NCI-H345 treated with DMSO at 0.1 percent for 48 hours (cell line): ENCODE results near the gene TPSAB1.
"Not testable (repeated sequence)": the region's sequence is repeated elsewhere in the genome, so short reads cannot be mapped to it uniquely, and the experiment has no call there.

ENCODE experiments used
- DNase-seq: peaks from one replicate; lab custom pipeline; 2025; ENCODE audit not compliant: unreplicated experiment; lab: John Stamatoyannopoulos, UW

Gene TPSAB1

DNA sequence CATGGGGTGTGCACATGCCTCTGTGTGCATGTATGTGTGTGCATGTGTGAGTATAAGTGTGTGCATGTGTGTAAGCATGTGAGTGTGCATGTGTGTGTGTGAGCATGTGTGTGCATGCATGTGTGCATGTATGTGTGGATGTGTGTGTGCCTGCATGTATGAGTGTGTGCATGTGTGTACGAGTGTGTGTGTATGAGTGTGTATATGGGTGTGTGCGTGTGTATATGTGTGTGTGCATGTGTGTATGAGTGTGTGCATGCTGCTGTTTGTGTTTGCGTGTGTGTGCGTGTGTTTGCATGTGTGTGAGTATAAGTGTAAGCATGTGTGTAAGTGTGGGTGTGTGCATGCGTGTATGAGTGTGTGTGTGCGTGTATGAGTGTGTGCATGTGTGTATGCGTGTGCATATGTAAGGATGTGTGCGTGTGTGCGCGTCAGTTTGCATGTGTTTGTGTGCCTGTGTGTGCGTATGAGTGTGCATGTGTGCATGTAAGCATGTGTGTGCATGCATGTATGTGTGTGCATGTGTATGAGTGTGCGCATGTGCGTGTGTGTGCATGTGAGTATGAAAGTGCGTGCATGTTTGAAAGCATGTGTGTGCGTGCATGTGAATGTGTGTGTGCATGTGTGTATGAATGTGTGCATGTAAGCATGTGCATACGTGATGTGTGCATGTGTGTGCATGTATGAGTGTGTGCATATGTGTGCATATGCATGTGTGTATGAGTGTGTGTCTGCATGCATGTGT is 24.0 kb downstream of the TPSAB1 start:
- no peak for DNase-seq

DNA sequence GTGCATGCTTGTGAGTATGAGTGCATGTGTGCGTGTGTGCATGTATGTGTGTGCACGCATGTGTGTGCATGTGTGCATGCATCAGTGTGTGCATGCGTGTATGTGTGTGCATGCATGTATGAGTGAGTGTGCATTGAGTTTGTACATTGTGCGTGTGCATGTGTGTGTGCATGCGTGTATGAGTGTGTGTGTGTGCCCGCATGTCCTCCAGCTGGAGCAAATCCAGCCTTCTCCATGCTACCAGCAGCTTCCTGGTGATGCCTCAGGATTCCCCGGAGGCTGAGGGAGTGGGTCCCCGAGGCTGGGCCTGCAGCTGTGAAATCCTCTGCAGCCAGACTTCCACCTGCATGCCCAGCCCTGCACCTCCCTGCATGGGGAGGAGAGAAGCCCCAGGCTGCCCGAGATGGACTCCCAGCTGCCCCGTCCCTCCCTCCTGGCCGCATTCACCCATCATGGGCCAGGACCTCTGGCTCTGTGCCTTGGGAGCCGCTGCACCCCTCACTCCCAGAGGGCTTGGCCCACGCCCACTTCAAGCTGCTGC is 24.7 kb downstream of the TPSAB1 start:
- no peak for DNase-seq

DNA sequence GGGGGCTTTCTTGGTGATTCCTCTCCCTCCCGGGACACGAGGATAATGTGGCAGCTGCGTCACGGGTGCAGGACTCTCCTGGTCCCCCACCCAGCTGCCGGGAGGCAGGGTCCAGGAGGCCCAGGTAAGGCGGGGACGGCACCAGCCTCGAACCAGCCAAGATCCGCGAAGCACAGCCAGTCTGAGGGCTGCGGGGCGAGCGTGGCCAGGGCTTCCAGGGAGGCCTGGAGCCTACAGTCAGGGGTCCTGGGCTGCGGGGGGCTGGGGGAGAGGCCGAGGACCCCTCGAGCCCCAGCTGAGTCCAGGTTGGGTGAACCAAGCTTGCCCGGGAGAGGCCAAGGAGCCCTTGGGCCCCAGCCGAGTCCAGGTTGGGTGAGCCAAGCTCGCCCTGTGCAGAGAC is 25.3 kb downstream of the TPSAB1 start:
- no peak for DNase-seq

DNA sequence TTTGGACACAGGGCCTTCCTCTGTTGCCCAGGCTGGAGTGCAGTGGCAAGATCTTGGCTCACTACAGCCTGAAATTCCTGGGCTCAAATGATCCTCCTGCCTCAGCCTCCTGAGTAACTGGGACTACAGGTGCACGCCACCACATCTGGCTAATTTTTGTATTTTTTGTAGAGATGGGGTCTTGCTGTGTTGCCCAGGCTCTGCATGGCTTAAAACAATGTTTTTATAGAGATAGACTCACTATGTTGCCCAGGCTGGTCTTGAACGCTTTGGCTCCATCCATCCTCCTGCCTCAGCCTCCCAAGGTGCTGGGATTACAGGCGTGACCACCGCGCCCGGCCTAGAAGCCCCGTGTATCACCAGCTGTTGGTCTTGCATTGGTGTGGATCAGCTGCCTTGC is 28.9 kb downstream of the TPSAB1 start:
- DNase-seq, result not testable (repeated sequence)

DNA sequence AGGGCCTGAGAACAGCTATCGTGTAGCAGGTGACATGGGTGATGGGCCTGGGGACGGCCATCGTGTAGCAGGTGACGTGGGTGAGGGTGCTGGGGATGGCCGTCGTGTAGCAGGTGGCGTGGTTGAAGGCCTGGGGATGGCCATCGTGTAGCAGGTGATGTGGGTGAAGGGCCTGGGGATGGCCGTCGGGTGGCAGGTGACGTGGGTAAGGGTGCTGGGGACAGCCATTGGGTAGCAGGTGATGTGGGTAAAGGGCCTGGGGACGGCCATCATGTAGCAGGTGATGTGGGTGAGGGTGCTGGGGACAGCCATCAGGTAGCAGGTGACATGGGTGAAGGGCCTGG is 30.8 kb downstream of the TPSAB1 start:
- DNase-seq, result no peak

DNA sequence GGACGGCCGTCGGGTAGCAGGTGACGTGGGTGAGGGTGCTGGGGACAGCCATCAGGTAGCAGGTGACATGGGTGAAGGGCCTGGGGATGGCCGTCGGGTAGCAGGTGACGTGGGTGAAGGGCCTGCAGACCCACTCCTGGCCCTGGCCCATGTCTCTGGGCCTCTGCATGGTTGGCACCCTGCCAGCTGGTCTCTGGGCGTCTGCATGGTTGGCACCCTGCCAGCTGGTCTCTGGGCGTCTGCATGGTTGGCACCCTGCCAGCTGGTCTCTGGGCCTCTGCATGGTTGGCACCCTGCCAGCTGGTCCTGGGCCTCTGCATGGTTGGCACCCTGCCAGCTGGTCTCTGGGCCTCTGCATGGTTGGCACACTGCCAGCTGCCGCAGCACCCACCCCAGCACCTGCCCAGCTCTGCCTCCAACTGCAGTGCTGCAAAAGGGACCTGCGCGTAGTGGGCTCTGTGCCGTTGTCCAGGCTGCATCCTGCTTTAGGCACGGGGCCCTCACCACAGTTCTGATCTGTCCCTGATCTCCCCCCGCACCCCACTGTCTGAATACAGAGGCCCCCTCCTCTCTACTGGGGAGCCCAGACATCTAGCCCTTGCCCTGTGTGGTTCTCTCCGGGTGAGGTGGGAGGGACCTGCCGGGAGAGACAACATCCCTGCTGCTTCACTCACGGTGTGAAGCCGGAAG is 31.4 kb downstream of the TPSAB1 start:
- peak; percentile 91 for DNase-seq

DNA sequence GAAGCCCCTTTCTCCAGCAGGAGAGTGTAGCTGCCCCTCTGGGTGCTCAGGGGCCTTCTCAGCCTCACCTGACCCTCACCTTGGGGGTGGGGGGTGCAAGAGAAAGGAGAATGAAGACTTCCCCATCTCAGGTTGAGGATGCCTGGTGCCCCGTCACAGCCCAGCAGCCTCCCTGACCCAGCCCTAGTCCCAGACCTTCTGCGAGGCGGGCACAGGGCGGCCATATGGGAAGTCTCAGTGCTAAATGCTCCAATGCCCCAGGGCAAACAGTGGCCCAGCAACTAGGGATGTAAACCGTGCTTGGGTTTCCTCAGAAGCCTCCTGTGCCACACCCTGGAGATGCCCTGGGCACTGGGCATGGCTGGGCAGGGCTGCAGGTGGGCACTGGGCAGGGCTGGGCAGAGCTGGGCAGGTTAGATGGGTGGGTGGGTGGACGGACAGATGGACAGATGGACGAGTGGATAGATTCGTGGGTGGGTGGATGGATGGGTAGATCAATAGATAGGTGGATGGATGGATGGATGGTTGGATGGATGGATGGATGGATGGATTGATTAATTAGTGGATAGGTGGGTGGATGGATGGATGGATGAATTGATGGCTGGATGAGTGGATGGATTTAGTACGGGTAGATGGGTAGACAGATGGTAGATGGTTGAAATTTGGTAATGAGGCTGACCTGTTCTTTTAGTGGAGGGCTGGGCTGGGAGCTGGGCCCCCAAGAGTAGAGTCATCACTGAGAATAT is 32.1 kb downstream of the TPSAB1 start:
- DNase-seq, result no peak

DNA sequence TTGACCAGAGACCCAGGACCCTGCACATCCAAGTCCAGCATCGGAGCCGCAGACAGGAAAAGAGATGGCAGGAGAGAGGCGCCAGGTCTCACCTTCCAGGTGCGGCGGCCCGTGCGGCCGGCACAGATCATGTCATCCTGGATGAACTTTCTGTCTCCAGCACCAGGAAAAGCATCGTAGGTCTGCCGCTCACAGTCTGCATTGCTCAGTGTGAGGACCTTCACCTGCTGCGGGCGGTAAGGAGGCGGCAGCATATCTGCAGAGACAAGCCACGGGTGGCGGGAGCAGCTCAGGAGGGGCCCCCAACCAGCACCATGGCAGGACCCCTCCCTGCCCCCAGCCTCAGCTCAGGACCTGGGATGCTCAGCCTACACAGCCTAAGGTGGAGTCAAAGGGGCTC is 33.3 kb downstream of the TPSAB1 start:
- DNase-seq, result no peak

DNA sequence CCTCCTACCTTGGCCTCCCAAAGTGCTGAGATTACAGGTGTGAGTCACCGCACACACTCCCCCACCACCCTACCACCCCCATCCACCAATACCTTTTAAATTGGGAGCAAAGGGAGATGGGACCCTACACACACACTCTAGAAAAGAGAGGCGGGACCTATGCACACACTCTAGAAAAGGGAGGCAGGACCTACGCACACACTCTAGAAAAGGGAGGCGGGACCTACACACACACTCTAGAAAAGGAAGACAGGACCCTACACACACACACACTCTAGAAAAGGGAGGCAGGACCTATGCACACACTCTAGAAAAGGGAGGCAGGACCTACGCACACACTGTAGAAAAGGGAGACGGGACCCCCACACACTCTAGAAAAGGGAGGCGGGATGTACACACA is 34.3 kb downstream of the TPSAB1 start:
- DNase-seq, result no peak

DNA sequence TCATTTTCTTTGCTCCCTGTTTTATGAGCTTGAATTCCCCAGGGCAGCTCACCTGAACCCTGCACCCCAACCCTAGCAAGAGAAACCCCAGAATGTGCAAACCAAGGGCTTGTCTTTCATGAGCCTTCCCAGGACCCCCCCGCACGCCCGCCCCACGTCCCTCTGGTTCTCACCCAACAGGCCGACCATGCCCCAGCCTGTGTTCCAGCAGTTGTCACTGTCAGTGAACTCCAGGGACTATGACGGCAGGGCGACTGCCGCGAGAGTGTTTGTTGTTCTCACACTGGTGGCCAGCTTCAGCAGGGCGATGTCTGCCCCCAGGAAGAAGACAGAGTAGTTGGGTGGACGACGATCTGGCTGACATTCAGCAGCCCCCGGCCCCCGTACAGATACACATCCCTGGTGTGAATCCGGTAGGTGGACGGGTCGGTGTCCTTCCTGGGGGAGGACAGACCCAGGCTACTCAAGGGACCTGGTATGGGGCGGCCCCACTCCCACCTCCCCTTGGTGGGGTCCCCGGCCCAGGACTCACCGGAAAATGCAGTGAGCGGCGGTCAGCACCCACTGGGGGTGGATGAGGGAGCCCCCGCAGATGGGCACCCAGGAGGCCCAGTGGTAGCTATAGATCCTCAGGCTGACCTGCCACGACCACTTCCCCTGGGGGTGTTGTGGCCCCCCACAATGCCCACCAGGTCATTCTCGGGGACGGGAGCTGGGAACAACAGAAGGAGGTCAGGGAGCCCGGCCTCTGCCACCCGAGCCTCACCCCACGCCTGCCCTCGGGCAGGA is 35.5 kb downstream of the TPSAB1 start:
- no peak for DNase-seq

DNA sequence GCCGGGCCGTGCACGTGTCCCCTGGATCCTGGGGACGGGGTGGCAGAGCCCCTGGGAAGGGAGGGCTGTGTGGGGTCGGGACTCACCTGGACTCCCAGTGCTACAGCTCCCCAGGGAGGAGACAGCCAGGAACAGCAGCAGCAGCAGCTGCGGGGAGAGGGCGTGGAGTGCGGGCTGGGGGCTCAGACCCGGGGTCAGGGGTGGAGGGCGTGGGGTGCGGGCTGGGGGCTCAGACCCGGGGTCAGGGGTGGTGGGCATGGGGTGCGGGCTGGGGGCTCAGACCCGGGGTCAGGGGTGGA is 36.0 kb downstream of the TPSAB1 start:
- DNase-seq, result no peak

DNA sequence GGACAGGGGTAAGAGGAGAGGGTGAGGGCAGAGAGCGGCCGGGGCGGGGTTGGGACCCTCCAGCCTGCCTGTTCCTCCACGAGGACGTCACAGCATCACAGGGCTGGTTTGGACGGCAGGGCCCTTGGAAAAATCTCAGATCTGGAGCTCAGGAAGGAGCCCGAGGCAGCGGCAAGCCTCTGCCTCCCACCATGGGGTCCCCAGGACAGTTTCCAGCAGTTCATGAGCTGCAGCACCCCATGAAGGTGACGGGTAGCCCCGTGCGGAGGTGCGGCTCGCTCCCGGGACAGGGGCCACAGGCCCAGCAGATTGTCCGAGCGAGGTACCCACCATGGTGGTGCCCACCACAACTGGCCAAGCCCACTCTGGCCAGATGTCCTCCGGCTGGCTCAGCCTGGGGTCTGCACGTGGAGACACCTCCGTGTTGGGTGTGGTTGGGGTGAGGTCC is 36.7 kb downstream of the TPSAB1 start:
- no peak for DNase-seq

DNA sequence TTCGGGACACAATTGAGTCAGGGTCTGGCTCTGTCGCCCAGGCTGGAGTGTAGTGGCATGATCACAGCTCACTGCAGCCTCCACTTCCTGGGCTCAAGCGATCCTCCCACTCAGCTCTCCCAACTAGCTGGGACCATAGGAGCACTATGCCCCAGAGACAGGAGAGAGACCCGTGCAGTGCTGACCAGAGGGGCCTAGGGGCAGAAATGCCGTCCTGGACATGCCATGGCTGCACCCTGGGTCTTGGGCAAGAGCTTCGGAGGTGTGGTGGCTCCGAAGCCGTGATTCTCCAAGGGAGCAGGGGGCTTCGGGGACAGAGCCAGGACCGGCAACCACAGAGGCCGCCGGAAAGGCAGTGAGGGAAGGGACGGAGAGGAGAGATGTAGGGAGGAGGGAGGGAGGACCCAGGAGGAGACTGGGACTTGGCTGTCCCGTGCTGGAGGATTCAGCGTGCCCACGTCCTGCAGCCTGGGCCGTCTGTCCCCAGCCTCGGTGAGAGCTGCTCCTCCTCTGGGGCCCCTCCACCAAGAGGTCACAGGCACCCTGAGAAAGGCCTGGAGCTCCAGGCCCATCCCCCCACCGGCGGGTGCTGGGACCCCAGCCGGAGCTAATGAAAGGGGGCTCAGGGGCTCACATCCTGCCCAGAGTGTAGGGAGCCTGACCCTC is 37.2 kb downstream of the TPSAB1 start:
- DNase-seq, result no peak

DNA sequence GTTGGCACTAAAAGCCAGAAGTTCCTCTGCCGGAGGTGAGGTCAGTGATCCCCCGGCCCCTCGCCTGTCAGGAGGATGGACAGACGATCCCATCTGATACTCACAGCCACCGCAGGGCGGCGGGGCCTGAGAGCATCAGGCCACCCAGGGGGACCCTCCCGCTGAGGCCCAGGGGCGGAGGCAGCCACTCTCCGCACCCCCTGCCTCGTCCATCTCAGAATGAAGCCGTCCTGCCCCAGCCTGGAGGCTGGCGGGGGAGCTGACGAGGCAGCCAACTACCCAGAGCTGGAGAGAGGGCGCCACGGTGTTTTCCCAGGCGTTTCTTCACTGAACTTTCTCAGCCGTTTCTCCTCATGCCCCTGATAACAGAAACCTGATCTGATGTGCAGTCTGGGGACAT is 38.0 kb downstream of the TPSAB1 start:
- DNase-seq, result no peak

DNA sequence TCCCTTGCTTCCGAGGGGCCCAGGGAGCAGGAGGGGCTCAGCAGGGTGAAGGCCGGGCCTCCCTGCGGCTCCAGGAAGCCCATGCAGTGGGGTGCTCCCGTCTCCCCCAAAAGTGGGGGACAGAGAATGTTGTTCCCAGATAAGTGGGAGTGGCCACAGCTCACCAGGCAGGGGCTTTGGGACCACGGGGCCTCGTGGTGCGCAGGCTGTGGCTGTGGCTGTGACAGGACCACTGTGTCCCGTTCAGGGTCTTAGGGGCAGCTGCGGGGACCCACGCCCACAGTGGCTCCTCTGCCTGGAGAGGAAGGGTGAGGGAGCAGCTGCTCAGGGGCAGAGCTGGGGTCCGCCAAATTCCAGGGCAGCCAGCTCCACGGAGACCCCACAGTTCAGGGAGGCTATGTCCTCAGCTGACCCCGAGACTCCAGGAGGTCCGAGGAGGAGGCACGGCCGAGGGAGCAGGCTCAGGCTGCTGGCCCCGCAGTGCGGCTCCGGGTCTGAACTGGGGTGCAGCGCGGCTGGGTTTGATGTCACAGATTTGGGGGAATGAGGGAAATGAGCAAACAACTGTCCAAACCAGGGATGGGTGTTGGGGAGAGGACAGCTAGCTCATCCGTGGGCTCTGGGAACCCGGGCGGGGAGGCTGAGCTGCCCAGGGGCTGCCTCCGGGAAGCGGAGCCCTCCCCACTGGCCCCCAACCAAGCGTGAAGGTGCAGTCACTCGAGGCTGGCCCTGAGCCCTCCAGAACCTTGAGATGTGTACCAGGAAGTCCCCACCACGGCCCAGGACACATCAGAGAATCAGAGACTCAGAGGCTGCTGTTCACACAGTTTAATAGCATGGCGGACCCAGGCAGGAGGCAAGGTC is 38.8 kb downstream of the TPSAB1 start:
- DNase-seq, result no peak

DNA sequence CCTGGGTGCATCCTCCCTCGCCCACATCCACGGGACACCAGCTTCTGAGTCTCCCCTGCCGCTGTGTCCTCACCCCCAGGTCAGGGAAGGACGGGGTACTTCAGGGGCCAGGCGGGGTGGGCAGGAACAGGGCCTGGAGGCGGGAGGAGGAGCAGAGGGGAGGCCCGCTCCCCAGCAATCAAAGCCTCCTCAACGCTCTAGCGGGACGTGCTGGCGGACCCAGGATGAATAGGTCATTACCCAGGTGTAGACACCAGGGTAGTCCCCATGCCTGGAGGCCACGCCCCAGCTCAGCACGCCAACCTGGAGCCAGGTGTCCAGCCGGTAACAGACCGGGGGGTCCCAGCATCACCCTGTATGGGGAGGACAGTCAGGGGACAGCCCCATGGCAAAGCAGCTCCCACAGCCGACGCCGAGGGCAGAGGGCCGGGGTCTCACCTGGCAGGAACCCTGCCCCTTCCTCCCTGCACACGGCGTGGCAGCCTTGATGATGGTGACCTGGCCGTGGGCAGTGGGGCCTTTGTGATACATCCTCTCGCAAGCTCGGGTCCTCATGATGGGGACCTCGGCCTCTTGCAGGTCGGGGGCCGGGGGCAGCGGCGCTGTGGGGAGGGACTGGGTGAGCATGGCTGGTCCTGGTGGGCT is 39.6 kb downstream of the TPSAB1 start:
- DNase-seq, result no peak

DNA sequence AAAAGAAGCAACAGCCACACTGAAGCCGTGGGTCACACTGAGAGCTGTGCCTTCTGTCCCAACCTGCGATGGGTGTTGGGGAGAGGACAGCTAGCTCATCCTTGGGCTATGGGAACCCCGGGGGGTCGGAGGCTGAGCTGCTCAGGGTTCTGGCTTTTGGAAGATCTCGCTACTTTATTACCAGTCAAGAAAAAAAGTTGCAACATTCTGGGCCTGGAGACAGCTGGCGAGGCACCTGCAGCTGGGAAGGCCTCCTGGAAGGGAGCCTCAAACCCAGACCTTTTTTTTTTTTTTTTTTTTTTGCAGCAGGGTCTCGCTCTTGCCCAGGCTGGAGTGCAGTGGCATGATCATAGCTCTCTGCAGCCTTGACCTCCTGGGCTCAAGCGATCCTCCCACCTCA is 40.3 kb downstream of the TPSAB1 start:
- no peak for DNase-seq

DNA sequence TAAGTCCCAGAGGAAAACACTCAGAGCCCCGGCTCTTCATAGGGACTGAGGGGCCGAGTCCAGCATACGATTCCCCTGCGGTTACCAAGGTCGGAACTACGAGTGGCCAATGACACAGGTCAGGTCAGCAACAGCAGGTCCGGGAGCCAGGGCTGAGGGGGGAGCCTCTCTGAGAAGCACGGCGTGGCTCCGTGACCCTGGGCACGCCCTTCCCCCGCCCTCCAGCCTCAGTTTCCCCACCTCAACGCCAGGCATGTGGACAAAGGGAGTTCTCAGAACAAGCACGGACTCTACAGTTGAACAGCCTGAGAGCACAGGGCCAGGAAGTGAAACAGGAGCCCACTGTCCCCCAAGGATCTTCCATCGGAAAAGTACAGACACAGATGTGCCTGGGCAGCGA is 41.0 kb downstream of the TPSAB1 start:
- no peak for DNase-seq

DNA sequence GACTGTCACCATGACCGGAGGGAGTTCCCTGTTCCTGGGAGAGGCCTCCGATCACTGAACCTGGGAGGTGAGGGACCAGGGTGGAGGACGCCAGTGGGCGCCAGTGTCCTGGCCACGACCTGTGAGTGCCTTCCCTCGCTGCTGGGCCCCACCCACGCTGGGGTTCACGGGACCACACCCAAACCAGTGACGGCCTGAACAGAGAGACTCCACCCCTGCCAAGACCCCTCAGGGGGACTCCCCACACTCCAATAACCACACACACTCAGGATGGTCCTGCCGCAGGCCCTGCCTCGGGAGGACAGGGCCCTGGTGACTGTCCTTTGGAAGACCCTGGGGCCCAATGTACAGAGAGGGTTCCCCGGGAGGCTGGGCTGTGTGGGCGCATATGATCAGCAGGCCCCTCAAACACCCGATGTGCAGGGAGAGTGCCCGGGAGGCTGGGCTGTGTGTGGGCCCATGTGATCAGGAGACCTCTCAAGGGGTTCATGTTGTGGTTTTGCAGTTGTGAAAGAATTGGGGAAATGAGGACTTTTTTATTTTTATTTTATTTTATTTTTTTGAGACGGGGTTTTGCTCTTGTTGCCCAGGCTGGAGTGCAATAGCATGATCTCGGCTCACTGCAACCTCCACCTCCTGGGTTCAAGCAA is 41.9 kb downstream of the TPSAB1 start:
- DNase-seq, result no peak
